SK-N-SH (cell line): ENCODE results near the gene BCL11A. TPM values are rescaled to one million over a fixed set of nuclear protein-coding genes. Genes with fewer than 3 reads are reported as not detected.

Experiments used
- CTCF ChIA-PET: fragments of 300-600, 350-600 bp; formaldehyde crosslinking; extraction: SDS; loops from one replicate; lab custom pipeline; 2021; lab: Yijun Ruan, JAX
- POLR2A ChIA-PET: fragments of 350-600 bp; sonication (Branson Sonifier 250); formaldehyde crosslinking; extraction: SDS; loops from one replicate; lab custom pipeline; 2020; ENCODE audit warnings: antibody characterized with exemption, inconsistent platforms; lab: Yijun Ruan, JAX
- DNase-seq: peaks from one replicate; pipeline ENCODE4 v3.0.0; 2012
- H2AFZ ChIP-seq: fragments of 200-600 bp; sonication (generic); 2 replicates; pipeline ENCODE4 v1.8.1; 2016; ENCODE audit warnings: antibody characterized with exemption, mild to moderate bottlenecking, low read depth
- H3F3A ChIP-seq: fragments of 200-600 bp; sonication (generic); replicated peaks from 2 replicates; pipeline ENCODE3; 2016; ENCODE audit warnings: antibody characterized with exemption, mild to moderate bottlenecking; ENCODE audit not compliant: insufficient read depth
- H3K27ac ChIP-seq, 2 experiments: fragments of 200-500 bp in 1 of 2; fragments of 200-600 bp in 1 of 2; sonication (Bioruptor generic) in 1 of 2; sonication (generic), shearing (Covaris generic) in 1 of 2; 2 replicates each; pipeline versions ENCODE4 v1.5.1 to v1.6.1; 2014 to 2016; ENCODE audit warnings: low read depth in 2 of 2, inconsistent platforms in 1 of 2, low read length in 1 of 2, mild to moderate bottlenecking in 1 of 2, mixed read lengths in 1 of 2
- H3K27me3 ChIP-seq: fragments of 200-600 bp; sonication (generic), shearing (Covaris generic); 2 replicates; pipeline ENCODE4 v1.6.1; 2016; ENCODE audit warnings: mixed run types; ENCODE audit not compliant: insufficient read depth
- H3K36me3 ChIP-seq, 2 experiments: fragments of 200-500 bp in 1 of 2; fragments of 200-600 bp in 1 of 2; sonication (Bioruptor generic) in 1 of 2; sonication (generic) in 1 of 2; replicated peaks in 1 of 2; 2 replicates each; pipeline versions ENCODE3 to v1.5.1; 2014 to 2016; ENCODE audit warnings: low read length in 1 of 2, mild to moderate bottlenecking in 1 of 2; ENCODE audit not compliant: insufficient read depth in 2 of 2, control insufficient read depth in 1 of 2
- H3K4me1 ChIP-seq, 2 experiments: fragments of 200-500 bp in 1 of 2; fragments of 200-600 bp in 1 of 2; sonication (Bioruptor generic) in 1 of 2; sonication (generic), shearing (Covaris generic) in 1 of 2; 2 replicates each; pipeline versions ENCODE4 v1.5.1 to v1.6.1; 2014 to 2016; ENCODE audit warnings: low read depth in 1 of 2, low read length in 1 of 2, mixed run types in 1 of 2; ENCODE audit not compliant: insufficient read depth in 2 of 2, control insufficient read depth in 1 of 2
- H3K4me2 ChIP-seq: fragments of 200-600 bp; sonication (generic), shearing (Covaris generic); 2 replicates; pipeline ENCODE4 v1.6.1; 2017; ENCODE audit warnings: mixed run types
- H3K4me3 ChIP-seq, 2 experiments: fragments of 200-500 bp in 1 of 2; fragments of 200-600 bp in 1 of 2; sonication (Bioruptor generic) in 1 of 2; sonication (generic), shearing (Covaris generic) in 1 of 2; 2 replicates each; pipeline versions ENCODE4 v1.5.1 to v1.8.1; 2014 to 2016; ENCODE audit warnings: low read depth in 2 of 2, inconsistent platforms in 1 of 2, low read length in 1 of 2, mild to moderate bottlenecking in 1 of 2, mixed read lengths in 1 of 2, moderate library complexity in 1 of 2
- H3K79me2 ChIP-seq: fragments of 200-600 bp; sonication (generic); 2 replicates; pipeline ENCODE4 v1.8.1; 2017; ENCODE audit warnings: mild to moderate bottlenecking; ENCODE audit not compliant: insufficient read depth
- H3K9ac ChIP-seq: fragments of 200-600 bp; sonication (generic); 2 replicates; pipeline ENCODE4 v1.6.1; 2017; ENCODE audit warnings: mixed run types
- H3K9me2 ChIP-seq: fragments of 200-600 bp; sonication (generic); 2 replicates; pipeline ENCODE4 v1.6.1; 2017; ENCODE audit warnings: mixed run types
- H3K9me3 ChIP-seq: fragments of 200-600 bp; sonication (generic); 2 replicates; pipeline ENCODE4 v1.6.1; 2017; ENCODE audit warnings: mixed run types, mild to moderate bottlenecking, moderate library complexity
- H4K20me1 ChIP-seq: fragments of 200-600 bp; sonication (generic); 2 replicates; pipeline ENCODE4 v1.6.1; 2017; ENCODE audit warnings: mild to moderate bottlenecking, mixed run types; ENCODE audit not compliant: insufficient read depth
- CHD2 ChIP-seq: fragments of 150-350 bp; IDR thresholded peaks from 2 replicates; pipeline ENCODE4 v1.6.1; 2018; ENCODE audit warnings: low read length; ENCODE audit not compliant: partially characterized antibody
- ELF1 ChIP-seq: IDR thresholded peaks from 2 replicates; pipeline ENCODE4 v1.4.0; 2012
- EZH2phosphoT487 ChIP-seq: fragments of 200-600 bp; sonication (generic); IDR thresholded peaks from 2 replicates; pipeline ENCODE4 v1.6.1; 2017; ENCODE audit warnings: low read depth, mixed run types, mild to moderate bottlenecking, antibody characterized with exemption, moderate library complexity, borderline replicate concordance
- FOSL2 ChIP-seq: IDR thresholded peaks from 2 replicates; pipeline ENCODE4 v1.4.0; 2012; ENCODE audit warnings: low read depth, mild to moderate bottlenecking, moderate library complexity, borderline replicate concordance
- GATA2 ChIP-seq: sonication (generic); formaldehyde crosslinking; IDR thresholded peaks from 2 replicates; pipeline ENCODE4 v1.5.0; 2020; ENCODE audit warnings: mild to moderate bottlenecking, missing genetic modification reagents
- JUND ChIP-seq: IDR thresholded peaks from 2 replicates; pipeline ENCODE4 v1.4.0; 2012
- MXI1 ChIP-seq: IDR thresholded peaks from 2 replicates; pipeline ENCODE4 v1.6.1; 2012; ENCODE audit warnings: mild to moderate bottlenecking, low read depth, low read length, improper control_type of control experiment
- NRF1 ChIP-seq: IDR thresholded peaks from 2 replicates; pipeline ENCODE4 v1.6.1; 2012; ENCODE audit warnings: low read depth, mild to moderate bottlenecking, low read length
- PBX3 ChIP-seq: IDR thresholded peaks from 2 replicates; pipeline ENCODE4; 2012
- POLR2AphosphoS5 ChIP-seq: IDR thresholded peaks from 2 replicates; pipeline ENCODE4 v1.6.1; 2012; ENCODE audit warnings: low read depth, low read length
- RFX5 ChIP-seq: IDR thresholded peaks from 2 replicates; pipeline ENCODE4 v1.6.1; 2012; ENCODE audit warnings: mild to moderate bottlenecking, improper control_type of control experiment, low read length
- RXRA ChIP-seq: IDR thresholded peaks from 2 replicates; pipeline ENCODE4 v1.4.0; 2012; ENCODE audit warnings: low read depth, mild to moderate bottlenecking, borderline replicate concordance
- SIN3A ChIP-seq: IDR thresholded peaks from 2 replicates; pipeline ENCODE4 v1.6.1; 2012; ENCODE audit warnings: low read depth, mild to moderate bottlenecking, low read length, moderate library complexity, borderline replicate concordance
- SMC3 ChIP-seq: IDR thresholded peaks from 2 replicates; pipeline ENCODE4 v1.6.1; 2012; ENCODE audit warnings: low read depth, low read length, improper control_type of control experiment
- TCF12 ChIP-seq: IDR thresholded peaks from 2 replicates; pipeline ENCODE4 v1.4.0; 2012
- USF1 ChIP-seq: IDR thresholded peaks from 2 replicates; pipeline ENCODE4 v1.4.0; 2012; ENCODE audit warnings: low read depth, borderline replicate concordance
- WGBS: methylation state at CpG from one replicate; pipeline ENCODE4 v1.1.6; 2017; ENCODE audit warnings: low lambda C conversion rate; 5-methylcytosine and 5-hydroxymethylcytosine counted together
- polyA plus RNA-seq, 3 experiments: library from polyadenylated mRNA; depleted of rRNA; stranded (reverse); fragments of >200 nt; gene quantifications; 2 replicates each; pipeline ENCODE4 v1.2.3, GENCODE V29; 2012
- TF ChIP-seq, protein P1 (sequence below): fragments of 150-350 bp; IDR thresholded peaks from 2 replicates; pipeline ENCODE4 v1.6.1; 2016; ENCODE audit warnings: mild to moderate bottlenecking, low read depth, low read length
- TF ChIP-seq, protein P2 (sequence below): fragments of 200-600 bp; sonication (generic); IDR thresholded peaks from 2 replicates; pipeline ENCODE4 v1.6.1; 2017; ENCODE audit warnings: antibody characterized with exemption, mild to moderate bottlenecking, moderate library complexity
- TF ChIP-seq, protein P3 (sequence below): fragments of 150-350 bp; IDR thresholded peaks from 2 replicates; pipeline ENCODE4 v1.6.1; 2017; ENCODE audit warnings: antibody characterized with exemption, low read length, low read depth, borderline replicate concordance

The BCL11A gene
- polyA plus RNA-seq, 1 of the 3 experiments (the other 2 are of a cell fraction), result 1.9 TPM

GRCh38 chr2:60536746-60537145, 16.7 kb downstream of the BCL11A start:
- H3K9me2 ChIP-seq, result no peaks in the 10 kb centered on the region
- WGBS, result 77% methylated on average over 1 of the region's 1 CpG
- TF ChIP-seq EZH2phosphoT487, result no peak
- no peak for TF ChIP-seq SMC3
- no peak for TF ChIP-seq POLR2AphosphoS5
- TF ChIP-seq TCF12, result no peak
- TF ChIP-seq USF1, result no peak
- TF ChIP-seq FOSL2, result no peak
- TF ChIP-seq, protein P1, sequence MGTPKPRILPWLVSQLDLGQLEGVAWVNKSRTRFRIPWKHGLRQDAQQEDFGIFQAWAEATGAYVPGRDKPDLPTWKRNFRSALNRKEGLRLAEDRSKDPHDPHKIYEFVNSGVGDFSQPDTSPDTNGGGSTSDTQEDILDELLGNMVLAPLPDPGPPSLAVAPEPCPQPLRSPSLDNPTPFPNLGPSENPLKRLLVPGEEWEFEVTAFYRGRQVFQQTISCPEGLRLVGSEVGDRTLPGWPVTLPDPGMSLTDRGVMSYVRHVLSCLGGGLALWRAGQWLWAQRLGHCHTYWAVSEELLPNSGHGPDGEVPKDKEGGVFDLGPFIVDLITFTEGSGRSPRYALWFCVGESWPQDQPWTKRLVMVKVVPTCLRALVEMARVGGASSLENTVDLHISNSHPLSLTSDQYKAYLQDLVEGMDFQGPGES, result no peak
- no peak for TF ChIP-seq ELF1
- no peak for TF ChIP-seq PBX3
- TF ChIP-seq RXRA, result no peak
- TF ChIP-seq GATA2 (CRISPR knock-in tag), result no peak
- TF ChIP-seq MXI1, result no peak
- TF ChIP-seq CHD2, result no peak
- TF ChIP-seq JUND, result no peak
- TF ChIP-seq NRF1, result no peak
- no peak for TF ChIP-seq RFX5
- TF ChIP-seq, protein P2, sequence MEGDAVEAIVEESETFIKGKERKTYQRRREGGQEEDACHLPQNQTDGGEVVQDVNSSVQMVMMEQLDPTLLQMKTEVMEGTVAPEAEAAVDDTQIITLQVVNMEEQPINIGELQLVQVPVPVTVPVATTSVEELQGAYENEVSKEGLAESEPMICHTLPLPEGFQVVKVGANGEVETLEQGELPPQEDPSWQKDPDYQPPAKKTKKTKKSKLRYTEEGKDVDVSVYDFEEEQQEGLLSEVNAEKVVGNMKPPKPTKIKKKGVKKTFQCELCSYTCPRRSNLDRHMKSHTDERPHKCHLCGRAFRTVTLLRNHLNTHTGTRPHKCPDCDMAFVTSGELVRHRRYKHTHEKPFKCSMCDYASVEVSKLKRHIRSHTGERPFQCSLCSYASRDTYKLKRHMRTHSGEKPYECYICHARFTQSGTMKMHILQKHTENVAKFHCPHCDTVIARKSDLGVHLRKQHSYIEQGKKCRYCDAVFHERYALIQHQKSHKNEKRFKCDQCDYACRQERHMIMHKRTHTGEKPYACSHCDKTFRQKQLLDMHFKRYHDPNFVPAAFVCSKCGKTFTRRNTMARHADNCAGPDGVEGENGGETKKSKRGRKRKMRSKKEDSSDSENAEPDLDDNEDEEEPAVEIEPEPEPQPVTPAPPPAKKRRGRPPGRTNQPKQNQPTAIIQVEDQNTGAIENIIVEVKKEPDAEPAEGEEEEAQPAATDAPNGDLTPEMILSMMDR, result no peak
- TF ChIP-seq SIN3A, result no peak
- TF ChIP-seq, protein P3, sequence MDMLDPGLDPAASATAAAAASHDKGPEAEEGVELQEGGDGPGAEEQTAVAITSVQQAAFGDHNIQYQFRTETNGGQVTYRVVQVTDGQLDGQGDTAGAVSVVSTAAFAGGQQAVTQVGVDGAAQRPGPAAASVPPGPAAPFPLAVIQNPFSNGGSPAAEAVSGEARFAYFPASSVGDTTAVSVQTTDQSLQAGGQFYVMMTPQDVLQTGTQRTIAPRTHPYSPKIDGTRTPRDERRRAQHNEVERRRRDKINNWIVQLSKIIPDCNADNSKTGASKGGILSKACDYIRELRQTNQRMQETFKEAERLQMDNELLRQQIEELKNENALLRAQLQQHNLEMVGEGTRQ, result no peak
- TF ChIP-seq, all 33 proteins: peak for 0
- no peak overlapping the region for H3K9ac ChIP-seq
- H4K20me1 ChIP-seq, result no peaks in the 10 kb centered on the region
- no peak overlapping the region for H3K4me2 ChIP-seq
- H3K36me3 ChIP-seq, result peaks cover 0 to 9% of the 10 kb centered on the region in 2 experiments
- ChIA-PET POLR2A (no interaction called here), CTCF (interaction anchor here (0.8 to 2.0 kb wide), 2 partner anchors 13 to 45 kb away, joined by 3 to 5 read pairs; no protein-coding TSS in a partner anchor)
- H3K9me3 ChIP-seq, result no peaks in the 10 kb centered on the region
- no peaks in the 10 kb centered on the region for H3F3A ChIP-seq
- H2AFZ ChIP-seq, result no peak overlapping the region
- no peak for DNase-seq
- H3K79me2 ChIP-seq, result peaks cover 8% of the 10 kb centered on the region; the same call in 1 of the 2 replicates
- no peak overlapping the region for H3K27ac ChIP-seq
- no peaks in the 10 kb centered on the region for H3K27me3 ChIP-seq
- H3K4me1 ChIP-seq, result peaks cover 9 to 11% of the 10 kb centered on the region in 2 experiments; a peak in 3 of 4 replicates
- H3K4me3 ChIP-seq, result no peak overlapping the region
